HPDE6-E6E7 (cell line): Measurements from ENCODE around the gene AGK.
A peak's percentile ranks its signal among the peaks of the same experiment; 100 is the strongest.

Source experiments
- DNase-seq: peaks from one replicate; pipeline ENCODE4 v3.0.0; 2011; ENCODE audit warnings: missing footprints; ENCODE audit errors: extremely low spot score

The AGK gene

GRCh38 chr7:141704741-141705140, 153.5 kb downstream of the AGK start:
- peak; percentile 7 for DNase-seq
